ENCODE measurements around the gene PEX14. TPM values are rescaled to one million over a fixed set of nuclear protein-coding genes. Genes with fewer than 3 reads are reported as not detected.
A peak's percentile ranks its signal among the peaks of the same experiment; 100 is the strongest.

The PEX14 gene
- total RNA-seq, 1 donor from 2014 or later, result 27.4 TPM

DNA sequence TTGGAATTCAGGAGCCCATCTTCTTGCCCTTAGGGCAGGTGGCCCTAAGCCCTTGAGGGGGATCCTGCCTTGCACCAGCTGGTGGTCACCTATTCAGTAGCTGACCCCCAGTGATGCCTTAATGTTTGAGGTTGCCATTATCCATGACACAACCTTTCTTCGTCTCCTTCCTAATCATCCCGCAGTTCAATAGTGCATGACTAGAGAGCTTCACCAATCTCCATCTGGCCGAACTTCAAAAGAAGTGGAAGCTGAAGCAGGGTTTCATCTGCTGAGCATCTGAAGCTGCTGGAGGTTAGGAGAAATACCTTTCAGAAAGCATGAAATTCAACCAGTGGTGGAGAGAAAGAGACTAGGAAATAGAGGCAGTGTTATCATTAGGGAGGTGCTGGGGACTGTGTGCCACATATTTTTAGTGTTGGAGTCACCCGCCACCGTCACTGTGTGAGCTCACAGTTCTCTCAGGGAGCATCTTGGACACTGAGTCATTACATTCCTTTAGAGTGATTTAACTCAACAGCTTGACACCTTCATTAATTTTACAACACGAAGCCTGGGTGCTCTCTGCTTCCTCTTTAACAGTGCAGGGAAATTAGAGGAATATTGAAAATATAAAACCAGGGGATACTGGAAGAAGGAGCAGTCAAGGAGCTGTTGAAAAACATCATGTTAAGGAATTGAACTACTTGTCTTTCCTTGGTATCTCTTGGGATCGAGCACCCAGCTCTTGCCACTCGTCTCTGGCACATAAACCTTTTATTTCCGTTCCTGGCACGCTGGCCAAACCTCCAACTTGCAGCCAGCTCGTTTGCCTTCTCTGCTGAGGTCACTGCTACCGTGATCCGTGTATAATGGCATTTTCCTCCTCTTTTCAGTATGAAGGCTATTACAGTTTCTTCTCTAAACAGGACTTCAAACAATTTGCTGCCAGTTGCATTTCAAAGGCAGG, 53.6 kb downstream of the PEX14 start:
- TF ChIP-seq, protein P1, sequence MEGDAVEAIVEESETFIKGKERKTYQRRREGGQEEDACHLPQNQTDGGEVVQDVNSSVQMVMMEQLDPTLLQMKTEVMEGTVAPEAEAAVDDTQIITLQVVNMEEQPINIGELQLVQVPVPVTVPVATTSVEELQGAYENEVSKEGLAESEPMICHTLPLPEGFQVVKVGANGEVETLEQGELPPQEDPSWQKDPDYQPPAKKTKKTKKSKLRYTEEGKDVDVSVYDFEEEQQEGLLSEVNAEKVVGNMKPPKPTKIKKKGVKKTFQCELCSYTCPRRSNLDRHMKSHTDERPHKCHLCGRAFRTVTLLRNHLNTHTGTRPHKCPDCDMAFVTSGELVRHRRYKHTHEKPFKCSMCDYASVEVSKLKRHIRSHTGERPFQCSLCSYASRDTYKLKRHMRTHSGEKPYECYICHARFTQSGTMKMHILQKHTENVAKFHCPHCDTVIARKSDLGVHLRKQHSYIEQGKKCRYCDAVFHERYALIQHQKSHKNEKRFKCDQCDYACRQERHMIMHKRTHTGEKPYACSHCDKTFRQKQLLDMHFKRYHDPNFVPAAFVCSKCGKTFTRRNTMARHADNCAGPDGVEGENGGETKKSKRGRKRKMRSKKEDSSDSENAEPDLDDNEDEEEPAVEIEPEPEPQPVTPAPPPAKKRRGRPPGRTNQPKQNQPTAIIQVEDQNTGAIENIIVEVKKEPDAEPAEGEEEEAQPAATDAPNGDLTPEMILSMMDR (IDR thresholded peaks at IDR 0.05; ENCODE audit: insufficient read depth, low read length, poor library complexity, severe bottlenecking), result no peak
- H3K27me3 ChIP-seq (ENCODE audit: control insufficient read depth, insufficient read depth, low read length), result no peaks in the 10 kb centered on the region
- no peaks in the 10 kb centered on the region for H3K36me3 ChIP-seq (ENCODE audit: control insufficient read depth, insufficient read depth, low read length)
- peak; percentile 89 for DNase-seq (ENCODE audit: low read depth)
- no peak overlapping the region for H3K4me3 ChIP-seq (ENCODE audit: low read depth, low read length)

DNA sequence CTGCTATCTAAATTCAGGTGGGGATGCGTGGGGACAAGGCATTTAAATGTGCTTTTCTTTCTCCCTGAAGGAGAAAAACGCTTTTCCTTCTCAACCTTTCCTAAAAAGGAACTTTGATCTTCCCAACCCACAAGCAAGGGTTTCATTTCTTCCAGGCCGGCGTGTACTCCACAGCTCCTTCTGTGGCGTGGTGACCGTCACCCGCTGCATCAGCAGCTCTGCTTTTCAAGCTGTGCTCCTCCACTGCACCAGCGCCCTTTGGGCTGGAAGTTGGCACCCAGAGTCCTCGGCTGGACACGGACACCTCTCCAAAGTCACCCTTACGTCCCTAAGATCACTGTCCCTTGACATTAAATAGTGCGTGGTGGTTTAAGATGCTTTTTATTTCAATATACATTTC, 54.3 kb downstream of the PEX14 start:
- Histone ChIP-seq H3K36me3 (ENCODE audit: control insufficient read depth, insufficient read depth, low read length) (no peaks in the 10 kb centered on the region), H3K4me3 (ENCODE audit: low read depth, low read length) (no peak overlapping the region), H3K27me3 (ENCODE audit: control insufficient read depth, insufficient read depth, low read length) (no peaks in the 10 kb centered on the region)
- TF ChIP-seq, protein P1 (IDR thresholded peaks at IDR 0.05; ENCODE audit: insufficient read depth, low read length, poor library complexity, severe bottlenecking), result no peak
- no peak for DNase-seq (ENCODE audit: low read depth)

DNA sequence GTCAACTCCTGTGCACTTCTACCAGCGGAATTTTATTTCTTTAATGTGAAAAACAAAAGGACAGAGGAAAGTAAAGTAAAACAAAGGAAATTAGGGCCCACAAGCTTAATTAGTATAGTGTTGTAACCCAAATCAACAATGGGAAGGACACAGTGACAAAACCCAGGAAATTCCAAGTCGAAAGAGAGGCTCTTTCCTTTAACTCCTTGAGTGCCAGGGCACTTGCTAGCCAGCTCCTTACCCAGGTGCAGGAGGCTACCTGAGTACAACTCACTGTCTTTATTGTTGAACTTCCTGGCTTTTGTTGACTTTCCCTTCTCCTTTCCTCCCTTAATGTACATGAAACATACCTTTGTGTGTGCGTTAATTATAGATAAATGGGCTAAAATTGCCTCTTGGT, 55.0 kb downstream of the PEX14 start:
- TF ChIP-seq, protein P1 (IDR thresholded peaks at IDR 0.05; ENCODE audit: insufficient read depth, low read length, poor library complexity, severe bottlenecking), result no peak
- no peaks in the 10 kb centered on the region for H3K36me3 ChIP-seq (ENCODE audit: control insufficient read depth, insufficient read depth, low read length)
- no peak for DNase-seq (ENCODE audit: low read depth)
- H3K4me3 ChIP-seq (ENCODE audit: low read depth, low read length), result no peak overlapping the region
- H3K27me3 ChIP-seq (ENCODE audit: control insufficient read depth, insufficient read depth, low read length), result no peaks in the 10 kb centered on the region

DNA sequence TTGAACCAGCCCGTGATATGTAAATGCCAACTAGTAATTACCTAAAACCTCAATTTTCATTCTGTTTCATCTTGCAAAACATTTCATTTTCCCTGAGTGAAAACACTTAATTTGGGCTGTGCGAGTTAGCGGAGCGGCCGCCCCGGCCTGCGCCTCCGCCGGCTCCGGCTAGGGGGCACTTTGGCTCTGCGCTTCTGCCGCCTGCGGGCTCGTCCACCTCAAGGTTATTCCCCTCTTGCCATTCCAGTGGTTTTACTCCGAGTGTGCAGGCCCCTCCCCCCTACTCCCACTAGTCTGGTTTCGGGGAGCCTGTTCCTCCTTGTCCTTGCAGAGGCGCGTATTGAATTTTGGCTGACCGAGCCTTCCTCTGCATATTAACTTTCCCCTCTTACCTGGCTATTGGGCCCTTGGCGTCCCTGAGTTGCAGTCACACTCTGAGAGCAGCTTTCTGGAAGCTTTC, 55.6 kb downstream of the PEX14 start:
- no peak overlapping the region for H3K4me3 ChIP-seq (ENCODE audit: low read depth, low read length)
- H3K27me3 ChIP-seq (ENCODE audit: control insufficient read depth, insufficient read depth, low read length), result no peaks in the 10 kb centered on the region
- no peak for DNase-seq (ENCODE audit: low read depth)
- H3K36me3 ChIP-seq (ENCODE audit: control insufficient read depth, insufficient read depth, low read length), result no peaks in the 10 kb centered on the region
- TF ChIP-seq, protein P1 (IDR thresholded peaks at IDR 0.05; ENCODE audit: insufficient read depth, low read length, poor library complexity, severe bottlenecking), result peak; percentile 98

DNA sequence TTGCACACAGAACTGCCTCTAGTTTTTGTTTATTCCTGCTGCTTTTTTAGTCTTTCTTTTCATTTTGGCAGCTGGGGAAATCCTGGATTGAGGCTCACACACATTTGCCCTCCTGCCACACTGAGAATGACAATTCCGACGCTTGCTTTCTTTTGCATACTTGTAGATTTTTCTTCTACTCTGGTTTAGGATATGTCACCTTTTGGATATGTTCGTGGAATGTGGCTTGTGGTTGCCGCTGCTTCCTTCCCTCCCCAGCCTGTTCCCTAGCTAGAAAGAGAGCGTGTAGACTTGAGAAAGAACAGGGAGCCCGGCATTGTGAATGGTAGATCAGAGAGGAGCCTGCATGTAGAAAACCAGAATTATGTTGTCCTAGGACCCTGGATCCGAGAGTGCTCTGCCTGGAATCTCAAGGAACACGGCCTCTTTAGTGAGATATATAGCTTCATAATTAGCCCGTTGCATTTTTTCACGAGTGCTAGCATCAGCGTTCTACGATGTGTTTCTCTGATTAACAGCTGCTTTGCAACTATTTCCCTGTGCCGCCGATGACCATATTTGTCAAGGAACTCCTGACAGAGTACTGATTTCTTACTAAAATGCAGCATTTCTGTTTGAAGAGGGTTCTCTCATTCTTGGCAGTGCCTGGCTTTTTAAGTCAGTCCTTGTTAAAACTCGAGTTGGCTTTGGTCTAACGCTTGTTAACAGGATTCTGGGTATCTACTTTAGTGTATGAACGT, 56.2 kb downstream of the PEX14 start:
- Histone ChIP-seq H3K27me3 (ENCODE audit: control insufficient read depth, insufficient read depth, low read length) (no peaks in the 10 kb centered on the region), H3K4me3 (ENCODE audit: low read depth, low read length) (no peak overlapping the region), H3K36me3 (ENCODE audit: control insufficient read depth, insufficient read depth, low read length) (no peaks in the 10 kb centered on the region)
- TF ChIP-seq, protein P1 (IDR thresholded peaks at IDR 0.05; ENCODE audit: insufficient read depth, low read length, poor library complexity, severe bottlenecking), result no peak
- peak; percentile 51 for DNase-seq (ENCODE audit: low read depth)
